Measurements from ENCODE around the gene HPS4. TPM values are rescaled to one million over a fixed set of nuclear protein-coding genes. Genes with fewer than 3 reads are reported as not detected.

The HPS4 gene
- total RNA-seq, 3 donors from 2014 or later: 29.0 to 43.6 (median 35.4) TPM

DNA sequence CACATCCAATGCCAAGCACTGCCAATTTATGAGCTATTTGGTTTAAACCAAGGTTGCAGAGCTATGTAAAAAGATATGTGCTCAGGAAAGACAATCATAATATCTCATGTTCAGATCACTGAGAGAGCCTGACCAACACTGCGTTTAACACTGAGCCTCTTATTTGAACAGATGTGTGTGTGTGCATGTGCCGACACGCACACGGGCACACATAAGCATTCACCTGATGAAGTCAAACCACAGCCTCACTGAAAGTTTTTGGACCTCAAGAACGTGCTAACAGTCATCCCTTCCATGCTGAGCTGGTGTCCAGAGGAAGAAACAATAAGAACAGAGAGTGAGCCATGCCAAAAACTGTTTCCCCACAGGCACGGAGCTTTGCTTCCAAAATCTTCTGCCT, 23.4 kb downstream of the HPS4 start:
- TF ChIP-seq, protein P1, sequence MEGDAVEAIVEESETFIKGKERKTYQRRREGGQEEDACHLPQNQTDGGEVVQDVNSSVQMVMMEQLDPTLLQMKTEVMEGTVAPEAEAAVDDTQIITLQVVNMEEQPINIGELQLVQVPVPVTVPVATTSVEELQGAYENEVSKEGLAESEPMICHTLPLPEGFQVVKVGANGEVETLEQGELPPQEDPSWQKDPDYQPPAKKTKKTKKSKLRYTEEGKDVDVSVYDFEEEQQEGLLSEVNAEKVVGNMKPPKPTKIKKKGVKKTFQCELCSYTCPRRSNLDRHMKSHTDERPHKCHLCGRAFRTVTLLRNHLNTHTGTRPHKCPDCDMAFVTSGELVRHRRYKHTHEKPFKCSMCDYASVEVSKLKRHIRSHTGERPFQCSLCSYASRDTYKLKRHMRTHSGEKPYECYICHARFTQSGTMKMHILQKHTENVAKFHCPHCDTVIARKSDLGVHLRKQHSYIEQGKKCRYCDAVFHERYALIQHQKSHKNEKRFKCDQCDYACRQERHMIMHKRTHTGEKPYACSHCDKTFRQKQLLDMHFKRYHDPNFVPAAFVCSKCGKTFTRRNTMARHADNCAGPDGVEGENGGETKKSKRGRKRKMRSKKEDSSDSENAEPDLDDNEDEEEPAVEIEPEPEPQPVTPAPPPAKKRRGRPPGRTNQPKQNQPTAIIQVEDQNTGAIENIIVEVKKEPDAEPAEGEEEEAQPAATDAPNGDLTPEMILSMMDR (IDR thresholded peaks at IDR 0.05): no peak
- TF ChIP-seq POLR2AphosphoS5 (IDR thresholded peaks at IDR 0.05) (no peak), POLR2A (IDR thresholded peaks at IDR 0.05) (no peak)
- no peaks in the 10 kb centered on the region for H3K36me3 ChIP-seq
- no peaks in the 10 kb centered on the region for H3K27me3 ChIP-seq
- no peaks in the 10 kb centered on the region for H3K9me3 ChIP-seq
- intact Hi-C loops (cut with DNase I; ENCODE audit: low total_unique reads): loop anchor here (5.0 kb wide), 1 partner anchor 87 kb away; no protein-coding TSS in a partner anchor
- no peak for DNase-seq (ENCODE audit: low spot score in 2 of 2)
- no peak overlapping the region for H3K4me3 ChIP-seq
- no peak overlapping the region for H3K27ac ChIP-seq
- H3K4me1 ChIP-seq: no peaks in the 10 kb centered on the region

DNA sequence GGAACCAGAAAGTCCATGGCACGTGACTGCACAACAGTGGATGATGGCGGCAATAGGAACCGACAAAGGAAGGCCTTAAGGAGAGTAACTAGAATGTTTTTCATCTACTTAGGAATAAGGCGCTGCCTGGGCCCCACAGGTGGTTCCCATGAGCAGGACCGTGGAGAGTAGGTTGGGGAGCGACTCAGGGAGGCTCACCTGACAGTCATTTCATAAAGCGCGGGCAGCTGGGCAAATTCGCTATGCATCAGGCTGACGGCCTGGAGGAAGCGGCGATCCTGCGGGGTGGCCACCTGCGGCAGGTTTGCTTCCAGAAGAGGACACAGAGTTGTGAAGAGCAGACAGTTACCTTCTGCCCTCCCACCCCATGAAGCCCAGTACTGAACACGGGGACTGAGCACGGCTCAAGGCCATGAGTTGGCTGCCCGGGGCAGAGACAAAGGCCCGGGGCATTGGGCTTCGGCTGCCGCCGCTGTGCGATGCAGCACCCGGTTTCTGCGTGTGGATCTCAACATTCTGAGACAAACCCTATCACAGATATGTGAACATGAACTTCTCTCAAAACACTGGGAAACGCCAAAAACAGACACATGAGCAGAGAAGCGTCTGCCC, 25.8 kb downstream of the HPS4 start:
- intact Hi-C loops (cut with DNase I; ENCODE audit: low total_unique reads): no loop called here
- TF ChIP-seq POLR2A (IDR thresholded peaks at IDR 0.05) (no peak), POLR2AphosphoS5 (IDR thresholded peaks at IDR 0.05) (no peak)
- TF ChIP-seq, protein P1 (IDR thresholded peaks at IDR 0.05): no peak
- Histone ChIP-seq H3K36me3 (no peaks in the 10 kb centered on the region), H3K9me3 (no peaks in the 10 kb centered on the region), H3K4me3 (no peak overlapping the region), H3K4me1 (no peaks in the 10 kb centered on the region), H3K27ac (no peak overlapping the region), H3K27me3 (no peaks in the 10 kb centered on the region)
- no peak for DNase-seq (ENCODE audit: low spot score in 2 of 2)

DNA sequence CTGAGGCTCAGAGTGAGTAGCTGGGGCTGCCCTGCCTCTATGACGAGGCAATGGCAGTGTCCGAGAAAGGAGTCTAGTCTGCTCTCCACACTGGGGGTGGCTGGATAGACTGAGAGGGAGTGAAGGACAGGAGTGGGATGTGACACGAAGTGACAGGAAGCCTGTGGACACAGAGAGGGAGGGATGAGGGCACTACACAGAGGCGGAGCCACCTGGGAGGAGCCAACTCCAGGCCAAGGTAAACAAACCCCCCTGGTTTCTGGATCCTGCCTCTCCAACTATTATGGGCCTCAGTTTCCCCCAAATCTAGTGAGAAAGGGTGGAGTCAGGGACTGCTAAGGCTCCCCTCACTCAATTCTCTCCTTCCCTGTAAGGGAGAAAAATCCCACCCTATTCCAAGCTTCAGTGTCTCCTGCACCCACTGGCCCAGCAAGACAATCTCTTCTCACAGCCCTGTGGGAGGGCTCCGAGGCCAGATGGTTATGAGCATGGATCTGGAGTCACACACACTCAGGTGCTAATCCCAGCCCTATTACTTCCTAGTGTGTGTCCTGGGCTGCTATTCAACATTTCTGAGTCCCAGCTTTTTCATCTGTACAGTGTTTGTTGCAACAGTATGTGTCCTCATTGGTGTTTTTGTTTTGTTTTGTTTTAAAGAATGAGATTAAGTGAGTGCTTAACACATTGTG, 29.6 kb downstream of the HPS4 start:
- no peak overlapping the region for H3K4me3 ChIP-seq
- TF ChIP-seq, protein P1 (IDR thresholded peaks at IDR 0.05): no peak
- TF ChIP-seq POLR2A (IDR thresholded peaks at IDR 0.05) (no peak), POLR2AphosphoS5 (IDR thresholded peaks at IDR 0.05) (no peak)
- intact Hi-C loops (cut with DNase I; ENCODE audit: low total_unique reads): no loop called here
- H3K9me3 ChIP-seq: no peaks in the 10 kb centered on the region
- no peaks in the 10 kb centered on the region for H3K4me1 ChIP-seq
- H3K27ac ChIP-seq: no peak overlapping the region
- no peaks in the 10 kb centered on the region for H3K27me3 ChIP-seq
- DNase-seq (ENCODE audit: low spot score in 2 of 2): no peak
- peaks cover 7% of the 10 kb centered on the region for H3K36me3 ChIP-seq

DNA sequence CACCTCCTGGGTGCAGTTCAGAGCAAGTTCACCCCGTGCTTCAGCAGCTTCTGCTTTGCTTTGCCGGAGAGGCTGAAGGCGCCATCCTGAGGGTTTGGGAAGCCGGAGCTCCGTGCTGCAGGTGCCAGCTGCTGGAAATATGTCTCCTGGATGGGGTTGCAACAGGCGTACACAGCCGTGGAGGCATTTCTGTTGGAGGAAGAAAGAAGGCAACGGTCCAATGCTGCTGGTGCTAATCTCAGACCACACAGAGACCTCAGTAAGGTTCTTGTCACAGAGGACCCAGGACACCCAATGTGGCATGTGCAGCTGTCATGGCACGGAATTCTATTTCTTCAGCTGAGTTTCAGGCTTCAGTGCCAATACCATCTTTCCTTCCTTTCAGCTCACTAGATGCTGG, 30.4 kb downstream of the HPS4 start:
- Histone ChIP-seq H3K4me1 (no peaks in the 10 kb centered on the region), H3K36me3 (peaks cover 7% of the 10 kb centered on the region), H3K4me3 (no peak overlapping the region), H3K27me3 (no peaks in the 10 kb centered on the region), H3K9me3 (no peaks in the 10 kb centered on the region), H3K27ac (no peak overlapping the region)
- TF ChIP-seq, protein P1 (IDR thresholded peaks at IDR 0.05): no peak
- TF ChIP-seq POLR2AphosphoS5 (IDR thresholded peaks at IDR 0.05): no peak
- no peak for TF ChIP-seq POLR2A (IDR thresholded peaks at IDR 0.05)
- intact Hi-C loops (cut with DNase I; ENCODE audit: low total_unique reads): no loop called here
- DNase-seq (ENCODE audit: low spot score in 2 of 2): no peak

DNA sequence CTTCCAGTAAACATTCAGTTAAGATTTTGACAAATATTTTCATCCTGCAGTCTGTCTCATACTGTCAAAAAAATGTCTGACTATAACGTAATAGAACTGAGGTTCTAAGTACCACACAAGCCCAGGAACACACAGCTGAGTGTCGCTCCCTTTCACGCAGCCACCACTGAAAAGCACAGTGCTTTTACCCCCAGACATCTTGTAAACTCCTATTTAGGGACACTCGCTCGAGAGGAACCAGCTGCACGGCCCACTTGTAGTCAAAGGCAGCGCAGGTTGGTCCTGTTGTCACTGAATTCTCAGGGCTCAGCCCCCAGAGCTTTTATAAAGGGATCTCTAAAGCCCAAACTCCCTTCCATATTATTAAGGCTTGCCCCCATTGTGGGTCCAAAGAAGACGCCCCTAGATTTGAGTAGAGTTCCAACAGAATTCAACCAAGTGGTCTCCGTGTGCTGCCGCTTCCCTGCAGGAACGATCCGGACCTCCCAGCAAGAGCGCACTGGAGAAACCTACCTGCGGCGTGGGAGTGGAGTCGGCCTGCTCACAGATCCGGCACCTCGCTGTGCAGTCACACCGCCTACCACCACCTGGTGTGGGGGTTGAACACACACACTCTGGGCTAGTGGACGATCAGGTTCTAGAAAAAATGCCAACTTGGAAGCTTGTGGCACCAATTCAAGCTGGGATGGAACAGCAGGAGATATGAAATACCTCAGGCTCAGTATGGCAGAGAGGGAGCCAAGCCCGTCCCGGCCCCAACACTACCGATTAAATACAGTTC, 31.2 kb downstream of the HPS4 start:
- Histone ChIP-seq H3K27ac (no peak overlapping the region), H3K4me1 (no peaks in the 10 kb centered on the region), H3K9me3 (no peaks in the 10 kb centered on the region), H3K27me3 (no peaks in the 10 kb centered on the region), H3K4me3 (no peak overlapping the region), H3K36me3 (peaks cover 7% of the 10 kb centered on the region)
- no peak for DNase-seq (ENCODE audit: low spot score in 2 of 2)
- intact Hi-C loops (cut with DNase I; ENCODE audit: low total_unique reads): no loop called here
- TF ChIP-seq, protein P1 (IDR thresholded peaks at IDR 0.05): no peak
- no peak for TF ChIP-seq POLR2A (IDR thresholded peaks at IDR 0.05)
